Fibroblast of lung (primary cell): ENCODE measurements around the gene ARPIN. TPM values are rescaled to one million over a fixed set of nuclear protein-coding genes. Genes with fewer than 3 reads are reported as not detected.

Source experiments
- DNase-seq, 2 donors: peaks; one replicate each; pipeline versions ENCODE4 v3.0.0 to v3.0.0-alpha.2; 2010; ENCODE audit warnings: low read depth in 2 of 2
- H2AFZ ChIP-seq: 2 replicates; pipeline ENCODE4 v1.5.1; 2012; ENCODE audit warnings: low read length, control low read depth, inconsistent platforms
- H3K27ac ChIP-seq: 2 replicates; pipeline ENCODE4 v1.5.1; 2011; ENCODE audit warnings: low read length, control low read depth; ENCODE audit not compliant: insufficient read depth
- H3K27me3 ChIP-seq: 2 replicates; pipeline ENCODE4 v1.5.1; 2011; ENCODE audit warnings: mild to moderate bottlenecking, low read length; ENCODE audit not compliant: control insufficient read depth, insufficient read depth
- H3K36me3 ChIP-seq: 2 replicates; pipeline ENCODE4 v1.5.1; 2011; ENCODE audit warnings: low read length; ENCODE audit not compliant: control insufficient read depth, insufficient read depth
- H3K4me1 ChIP-seq: 2 replicates; pipeline ENCODE4 v1.5.1; 2011; ENCODE audit warnings: low read length; ENCODE audit not compliant: control insufficient read depth, insufficient read depth; ENCODE audit errors: extremely low read depth
- H3K4me2 ChIP-seq: 2 replicates; pipeline ENCODE4 v1.5.1; 2011; ENCODE audit warnings: low read length, control low read depth; ENCODE audit not compliant: insufficient read depth; ENCODE audit errors: extremely low read depth
- H3K4me3 ChIP-seq, 4 experiments: fragments of 200-600 bp in 1 of 4; sonication (generic) in 1 of 4; replicated peaks in 1 of 4; 2 replicates each; pipeline ENCODE4 v1.5.1; 2011 to 2016; ENCODE audit warnings: low read length in 4 of 4, low read depth in 3 of 4, mild to moderate bottlenecking in 3 of 4, control low read depth in 2 of 4, inconsistent platforms in 1 of 4, mixed read lengths in 1 of 4; ENCODE audit not compliant: insufficient read depth in 1 of 4; ENCODE audit errors: control extremely low read depth in 1 of 4
- H3K79me2 ChIP-seq: 2 replicates; pipeline ENCODE4 v1.5.1; 2012; ENCODE audit warnings: mild to moderate bottlenecking, low read length, inconsistent platforms; ENCODE audit not compliant: control insufficient read depth, insufficient read depth
- H3K9ac ChIP-seq: 2 replicates; pipeline ENCODE4 v1.5.1; 2011; ENCODE audit warnings: mild to moderate bottlenecking, low read length, control low read depth; ENCODE audit not compliant: insufficient read depth
- H3K9me3 ChIP-seq: 2 replicates; pipeline ENCODE4 v1.5.1; 2012; ENCODE audit warnings: low read depth, low read length; ENCODE audit not compliant: control insufficient read depth, insufficient read depth
- H4K20me1 ChIP-seq: 2 replicates; pipeline ENCODE4 v1.5.1; 2011; ENCODE audit warnings: low read length; ENCODE audit not compliant: control insufficient read depth, insufficient read depth; ENCODE audit errors: extremely low read depth
- CTCF ChIP-seq, 2 donors: IDR thresholded peaks in 1 of 2; conservative IDR thresholded peaks in 1 of 2; 1 replicate in 1 of 2; 2 replicates in 1 of 2; pipeline ENCODE4 v1.5.1; 2011 to 2012; ENCODE audit warnings: low read length in 2 of 2, control low read depth in 1 of 2, inconsistent platforms in 1 of 2, low read depth in 1 of 2, mild to moderate bottlenecking in 1 of 2
- EZH2 ChIP-seq: IDR thresholded peaks from 2 replicates; pipeline ENCODE4 v1.5.1; 2012; ENCODE audit warnings: low read length, control low read depth, mild to moderate bottlenecking; ENCODE audit errors: missing control alignments
- polyA plus RNA-seq, 2 donors: library from polyadenylated mRNA; depleted of rRNA in 1 of 2; stranded (reverse) in 1 of 2; unstranded in 1 of 2; fragments of >200 nt; gene quantifications; 2 replicates each; pipeline ENCODE4 v1.2.1, GENCODE V29; 2011 to 2012; ENCODE audit warnings: missing spikeins in 1 of 2
- total RNA-seq: library from RNA; depleted of rRNA; stranded (reverse); fragments of >200 nt; gene quantifications from 2 replicates; pipeline ENCODE4 v1.2.1, GENCODE V29; 2014

ARPIN gene
- total and polyA plus RNA-seq, 2 donors (not counting 1 experiment from before 2014, with no cell fraction given), result 13.2 to 13.4 TPM

GRCh38 chr15:89845305-89845893 lies 67.4 kb downstream of the ARPIN start:
- Histone ChIP-seq H3K4me3 (no peak overlapping the region), H3K27ac (peak overlapping the region; percentile 81), H4K20me1 (no peaks in the 10 kb centered on the region), H3K9ac (no peak overlapping the region), H3K79me2 (no peaks in the 10 kb centered on the region), H3K36me3 (no peaks in the 10 kb centered on the region), H3K4me1 (peaks cover 26% of the 10 kb centered on the region), H3K27me3 (no peaks in the 10 kb centered on the region), H3K4me2 (peak overlapping the region; percentile 60), H2AFZ (no peak overlapping the region), H3K9me3 (no peaks in the 10 kb centered on the region)
- peak; percentile 92 to 93 for DNase-seq
- TF ChIP-seq EZH2, result no peak
- no peak for TF ChIP-seq CTCF (conservative IDR thresholded peaks at IDR 0.05 in 1 of 2, IDR thresholded peaks at IDR 0.05 in 1 of 2; ENCODE audit: low read depth in 1 of 2, low read length in 2 of 2)

Other genes with a start within 250 kb of the ARPIN start
- 0.50 and 0.51 TPM in 2 replicates for gene PLIN1, start 233.6 kb downstream of the ARPIN start, total RNA-seq
- 0.02 and 0.06 TPM in 2 replicates for gene PLIN1, start 233.6 kb downstream of the ARPIN start, polyA plus RNA-seq
- gene PEX11A, start 222.2 kb downstream of the ARPIN start, total RNA-seq, result 11.7 and 15.9 TPM in 2 replicates
- gene PEX11A, start 222.2 kb downstream of the ARPIN start, polyA plus RNA-seq, result 4.0 and 6.6 TPM in 2 replicates
- gene WDR93, start 222.1 kb downstream of the ARPIN start, total RNA-seq, result under 0.01 and 0.17 TPM in 2 replicates
- gene WDR93, start 222.1 kb downstream of the ARPIN start, polyA plus RNA-seq, result 0.14 TPM in 1 of 2 replicates, not detected in the other
- gene MESP1, start 161.7 kb downstream of the ARPIN start, total RNA-seq, result 0.26 and 1.3 TPM in 2 replicates
- gene MESP1, start 161.7 kb downstream of the ARPIN start, polyA plus RNA-seq, result 0.06 TPM in 1 of 2 replicates, not detected in the other
- gene MESP2, start 136.6 kb downstream of the ARPIN start, total RNA-seq, result 0.77 and 0.99 TPM in 2 replicates
- 0.24 TPM in 1 of 2 replicates, not detected in the other for gene MESP2, start 136.6 kb downstream of the ARPIN start, polyA plus RNA-seq
- 21.6 and 70.8 TPM in 2 replicates for gene ANPEP, start 98.1 kb downstream of the ARPIN start, total RNA-seq
- 72.8 and 116 TPM in 2 replicates for gene ANPEP, start 98.1 kb downstream of the ARPIN start, polyA plus RNA-seq
- 49.1 and 69.5 TPM in 2 replicates for gene AP3S2, start 19.0 kb downstream of the ARPIN start, total RNA-seq
- gene AP3S2, start 19.0 kb downstream of the ARPIN start, polyA plus RNA-seq, result 44.5 and 54.4 TPM in 2 replicates
- 5.9 and 9.4 TPM in 2 replicates for gene ZNF710, start 88.4 kb upstream of the ARPIN start, total RNA-seq
- 2.1 and 2.2 TPM in 2 replicates for gene ZNF710, start 88.4 kb upstream of the ARPIN start, polyA plus RNA-seq
- 21.8 and 47.9 TPM in 2 replicates for gene IDH2, start 189.5 kb upstream of the ARPIN start, total RNA-seq
- gene IDH2, start 189.5 kb upstream of the ARPIN start, polyA plus RNA-seq, result 39.9 and 66.0 TPM in 2 replicates